ENCODE data around the gene CD109.
"Not testable (repeated sequence)": the region's sequence is repeated elsewhere in the genome, so short reads cannot be mapped to it uniquely, and the experiment has no call there.

CD109 gene

GRCh38 chr6:73688351-73688750 is 7.7 kb upstream of the CD109 start:
- DNase-seq (ENCODE audit: low read depth): no peak

GRCh38 chr6:73690056-73690455 is 5.9 kb upstream of the CD109 start:
- DNase-seq (ENCODE audit: low read depth): no peak

DNA sequence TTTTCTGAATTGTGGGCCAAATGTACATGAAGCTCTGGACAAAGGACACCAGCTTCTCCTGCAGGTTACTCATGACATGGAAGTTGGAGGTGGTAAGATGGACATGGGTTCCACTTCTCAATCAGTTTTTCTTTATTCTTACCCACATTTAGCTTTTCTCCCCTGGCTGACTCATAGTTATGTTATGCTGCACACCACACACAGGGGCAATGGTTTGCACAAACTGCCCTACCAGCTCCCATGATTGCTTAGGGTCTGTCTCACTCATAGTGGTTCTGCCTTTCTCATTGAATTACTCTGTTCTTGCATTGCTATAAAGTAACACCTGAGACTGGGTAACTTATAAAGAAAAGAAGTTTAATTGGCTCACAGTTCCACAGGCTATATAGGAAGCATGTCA is 4.5 kb upstream of the CD109 start:
- no peak for DNase-seq (ENCODE audit: low read depth)

DNA sequence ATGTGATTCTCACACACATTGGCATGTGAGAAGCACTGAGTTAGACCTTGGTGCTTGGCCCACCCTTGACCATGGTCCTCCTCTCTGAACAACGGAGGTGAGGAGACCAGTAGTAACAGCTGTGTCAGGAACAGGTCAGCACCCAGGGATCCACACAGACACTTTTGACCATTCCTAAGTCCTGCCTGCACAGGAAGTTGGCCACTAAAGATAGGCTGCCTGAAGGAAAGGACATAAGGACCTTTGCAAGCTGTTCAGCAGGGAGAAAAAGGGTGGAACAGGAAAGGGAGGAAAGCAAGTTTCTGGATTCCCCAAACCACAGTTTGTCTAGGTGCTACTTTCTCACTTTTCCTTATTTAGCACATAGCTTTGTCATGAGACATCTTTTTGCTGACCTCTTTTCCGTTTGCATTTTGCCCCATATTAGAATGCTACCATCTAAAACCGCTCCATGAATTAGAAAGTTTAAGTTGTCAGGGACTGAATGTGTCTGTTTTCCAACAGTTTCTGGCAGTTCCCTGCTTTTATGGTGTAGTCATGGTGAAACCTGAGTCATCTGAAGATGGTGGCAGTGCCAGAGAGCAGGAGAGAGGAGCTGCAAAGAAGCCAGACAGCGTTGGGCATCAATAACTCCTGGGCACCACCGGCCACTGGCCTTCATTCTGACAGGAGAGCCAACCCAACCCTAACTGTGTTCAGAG is 1.1 kb upstream of the CD109 start:
- DNase-seq (ENCODE audit: low read depth): peak; percentile 63

- DNase-seq (ENCODE audit: low read depth): no peak
Measured at GRCh38 chr6:73696966-73697655, 1.1 kb downstream of the CD109 start.

- no peak for DNase-seq (ENCODE audit: low read depth)
Measured at GRCh38 chr6:73699676-73700459, 3.9 kb downstream of the CD109 start.

GRCh38 chr6:73702444-73702843 is 6.4 kb downstream of the CD109 start:
- no peak for DNase-seq (ENCODE audit: low read depth)

DNA sequence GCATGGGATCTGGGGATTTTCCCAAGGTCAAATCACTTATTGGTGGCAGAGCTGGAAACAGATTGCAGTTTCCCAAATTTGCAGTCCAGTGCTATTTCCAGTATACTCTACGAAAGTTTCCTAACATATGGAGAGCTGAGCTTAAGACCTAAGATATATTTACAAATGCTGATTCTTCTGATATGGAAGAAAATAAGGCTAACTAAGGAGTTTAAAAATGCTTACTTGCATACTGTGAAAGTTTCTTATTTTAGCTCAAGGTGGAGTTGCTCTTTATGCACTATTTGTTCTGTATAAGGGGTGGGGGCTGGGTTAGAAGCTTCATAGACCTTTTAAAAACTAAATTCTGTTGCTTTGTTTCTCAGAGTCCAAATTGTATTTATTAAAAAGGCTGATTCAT is 7.5 kb downstream of the CD109 start:
- DNase-seq (ENCODE audit: low read depth): no peak

- DNase-seq (ENCODE audit: low read depth): peak; percentile 94
Measured at GRCh38 chr6:73704260-73704659, 8.3 kb downstream of the CD109 start.

DNA sequence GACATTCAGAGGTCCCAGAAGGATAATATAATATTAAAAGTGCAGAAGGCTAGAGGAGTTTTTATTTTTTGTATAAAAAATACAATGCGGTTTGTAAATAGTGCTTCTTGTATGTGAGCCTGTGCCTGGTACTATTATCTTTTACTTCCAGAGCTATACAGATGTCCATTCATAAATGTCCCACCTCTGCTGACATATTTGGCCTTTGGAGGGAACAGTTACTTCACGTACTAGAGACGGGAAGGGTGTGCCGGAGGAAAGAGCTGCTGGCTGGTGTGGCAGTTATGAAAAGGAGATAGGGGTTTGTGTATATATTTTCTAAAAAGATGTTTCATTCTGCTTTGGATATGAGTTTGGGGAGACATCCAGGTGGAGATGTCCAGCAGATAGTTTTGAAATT is 8.8 kb downstream of the CD109 start:
- DNase-seq (ENCODE audit: low read depth): no peak

DNA sequence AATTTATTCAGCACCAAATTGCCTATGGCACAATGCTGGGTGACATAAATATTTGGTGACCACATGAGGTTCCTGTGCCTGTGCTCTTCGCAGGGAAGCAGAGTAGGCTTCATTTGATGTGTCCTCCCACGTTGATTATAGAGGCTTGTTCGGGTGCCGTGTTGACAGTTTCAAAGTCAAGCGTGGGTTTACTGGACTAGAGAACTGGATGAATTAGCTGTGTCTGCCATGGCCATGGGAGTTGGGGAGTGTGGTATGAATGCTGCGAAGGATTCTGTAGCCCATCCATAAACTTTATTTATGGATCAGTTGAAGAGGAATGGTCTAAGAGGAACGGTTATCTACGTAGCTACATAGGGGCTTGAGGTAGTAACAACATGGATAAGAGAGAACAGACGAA is 11.0 kb downstream of the CD109 start:
- no peak for DNase-seq (ENCODE audit: low read depth)

DNA sequence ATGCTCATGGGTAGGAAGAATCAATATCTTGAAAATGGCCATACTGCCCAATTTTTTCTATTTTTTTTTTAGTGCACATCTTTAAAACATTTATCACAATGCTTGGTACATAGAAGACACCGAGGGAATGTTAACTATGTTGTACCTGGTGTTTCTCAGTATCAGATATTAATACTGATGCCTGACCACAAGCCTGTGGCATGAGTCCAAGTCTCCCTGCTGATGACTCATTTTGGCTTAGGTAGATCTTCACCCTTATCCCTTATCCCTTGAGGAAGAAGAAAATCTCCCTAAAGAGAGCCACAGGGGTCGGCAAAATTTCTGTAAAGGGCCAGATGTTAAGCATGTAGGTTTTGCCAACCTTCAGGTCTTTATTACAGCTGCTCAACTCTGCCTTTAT is 14.5 kb downstream of the CD109 start:
- no peak for DNase-seq (ENCODE audit: low read depth)

DNA sequence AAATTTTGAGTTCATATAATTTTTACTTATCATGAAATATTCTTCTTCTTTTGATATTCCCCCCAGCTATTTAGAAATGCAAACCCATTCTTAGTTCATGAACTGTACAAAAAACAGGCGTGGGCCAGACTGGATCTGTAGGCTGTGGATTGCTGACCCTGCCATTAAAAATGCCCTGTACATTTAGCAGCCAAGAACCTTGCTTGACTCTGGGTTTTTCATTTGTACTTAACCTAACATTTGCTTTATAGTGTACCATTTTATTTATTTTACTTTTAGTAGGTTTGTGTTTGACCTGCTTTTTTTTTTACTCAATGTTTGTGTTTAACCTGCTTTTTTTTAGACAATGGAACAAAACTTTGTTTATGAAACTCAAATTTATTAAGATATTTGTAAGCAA is 14.9 kb downstream of the CD109 start:
- DNase-seq (ENCODE audit: low read depth): no peak

- peak; percentile 52 for DNase-seq (ENCODE audit: low read depth)
Measured at GRCh38 chr6:73712535-73713173, 16.7 kb downstream of the CD109 start.

- DNase-seq (ENCODE audit: low read depth): no peak
Measured at GRCh38 chr6:73713426-73714147, 17.6 kb downstream of the CD109 start.

DNA sequence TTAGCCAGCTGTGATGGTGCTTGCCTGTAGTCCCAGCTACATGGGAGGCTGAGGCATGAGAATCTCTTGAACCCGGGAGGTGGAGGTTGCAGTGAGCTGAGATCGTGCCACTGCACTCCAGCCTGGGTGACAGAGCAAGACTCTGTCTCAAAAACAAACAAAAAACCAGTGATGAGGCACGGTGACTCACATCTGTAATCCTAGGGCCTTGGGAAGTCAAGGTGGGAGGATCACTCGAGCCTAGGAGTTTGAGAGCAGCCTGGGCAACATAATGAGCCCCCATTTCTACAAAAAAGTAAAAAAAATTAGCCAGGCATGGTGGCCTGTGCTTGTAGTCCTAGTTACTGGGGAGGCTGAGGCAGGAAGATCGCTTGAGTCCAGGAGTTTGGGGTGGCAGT is 19.1 kb downstream of the CD109 start:
- DNase-seq (ENCODE audit: low read depth): not testable (repeated sequence)

DNA sequence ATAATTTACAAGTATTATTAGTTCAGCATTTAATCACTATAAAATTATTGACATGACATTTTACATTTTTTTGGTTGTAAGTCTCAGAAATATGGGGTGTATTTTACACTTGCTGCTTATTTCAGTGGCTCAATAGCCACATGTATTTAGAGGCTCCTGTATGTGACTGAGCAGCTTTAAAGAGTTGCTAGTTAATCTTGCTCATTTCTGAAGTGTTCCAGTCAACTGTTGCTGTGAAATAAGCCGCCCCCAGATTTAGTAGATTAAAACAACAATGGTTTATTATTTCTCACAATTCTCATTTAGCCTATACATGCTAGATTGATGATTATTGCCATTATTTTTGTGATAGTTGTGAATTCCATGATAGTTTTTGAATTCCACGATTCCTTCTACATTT is 23.0 kb downstream of the CD109 start:
- no peak for DNase-seq (ENCODE audit: low read depth)

- peak; percentile 61 for DNase-seq (ENCODE audit: low read depth)
Measured at GRCh38 chr6:73722318-73723060, 26.5 kb downstream of the CD109 start.

DNA sequence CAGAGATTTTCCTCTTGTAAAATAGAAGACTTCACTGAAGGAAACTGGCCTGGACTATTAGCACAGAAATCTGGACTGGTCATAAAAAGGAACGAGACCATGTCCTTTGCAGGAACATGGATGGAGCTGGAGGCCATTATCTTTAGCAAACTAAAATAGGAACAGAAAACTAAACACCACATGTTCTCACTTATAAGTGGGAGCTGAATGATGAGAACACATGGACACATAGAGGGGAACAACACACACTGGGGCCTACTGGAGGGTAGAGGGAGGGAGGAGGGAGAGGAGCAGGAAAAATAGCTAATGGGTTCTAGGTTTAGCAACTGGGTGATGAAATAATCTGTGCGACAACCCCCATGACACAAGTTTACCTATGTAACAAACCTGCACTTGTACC is 27.5 kb downstream of the CD109 start:
- not testable (repeated sequence) for DNase-seq (ENCODE audit: low read depth)

DNA sequence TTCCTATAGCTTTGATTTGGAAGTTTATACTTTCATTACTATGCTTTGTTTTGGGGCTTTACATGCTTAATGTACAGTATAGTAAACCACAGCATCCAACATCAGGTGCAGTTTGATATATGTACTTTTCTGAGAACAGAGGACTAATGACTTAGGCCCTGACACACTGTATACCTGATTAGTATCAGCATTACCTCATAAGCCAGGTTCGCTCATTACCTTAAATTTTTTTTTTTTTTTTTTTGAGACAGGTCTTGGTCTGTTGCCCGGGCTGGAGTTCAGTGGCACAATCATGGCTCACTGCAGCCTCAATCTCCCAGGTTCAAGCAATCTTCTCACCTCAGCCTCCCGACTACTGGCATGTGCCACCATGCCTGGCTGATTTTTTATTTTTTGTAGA is 28.4 kb downstream of the CD109 start:
- no peak for DNase-seq (ENCODE audit: low read depth)

DNA sequence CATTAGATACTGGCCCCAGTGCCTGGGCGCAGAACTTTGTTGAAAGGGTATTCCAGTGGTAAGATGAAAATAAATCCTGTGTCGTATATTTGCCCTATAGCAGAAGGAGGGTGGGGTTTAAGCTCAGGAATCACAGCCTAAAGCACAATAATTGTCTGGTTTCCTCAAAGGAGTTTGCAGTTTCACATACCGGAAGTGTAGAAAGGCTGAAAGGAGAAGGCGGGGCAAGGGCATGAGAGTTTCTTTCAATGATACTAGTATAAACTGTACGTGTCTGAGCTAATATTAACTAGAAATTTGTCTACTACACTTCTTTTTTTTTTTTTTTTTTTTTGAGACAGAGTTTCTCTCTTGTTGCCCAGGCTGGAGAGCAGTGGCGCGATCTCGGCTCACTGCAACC is 29.2 kb downstream of the CD109 start:
- DNase-seq (ENCODE audit: low read depth): not testable (repeated sequence)
